ENCODE results near the gene FAM120A. TPM values are rescaled to one million over a fixed set of nuclear protein-coding genes. Genes with fewer than 3 reads are reported as not detected.
A peak's percentile ranks its signal among the peaks of the same experiment; 100 is the strongest.

Gene FAM120A
- total and polyA plus RNA-seq, 2 of the 13 experiments (the other 11 are each of a cell fraction or from before 2014, with no cell fraction given), result 41.3 to 44.4 TPM

DNA sequence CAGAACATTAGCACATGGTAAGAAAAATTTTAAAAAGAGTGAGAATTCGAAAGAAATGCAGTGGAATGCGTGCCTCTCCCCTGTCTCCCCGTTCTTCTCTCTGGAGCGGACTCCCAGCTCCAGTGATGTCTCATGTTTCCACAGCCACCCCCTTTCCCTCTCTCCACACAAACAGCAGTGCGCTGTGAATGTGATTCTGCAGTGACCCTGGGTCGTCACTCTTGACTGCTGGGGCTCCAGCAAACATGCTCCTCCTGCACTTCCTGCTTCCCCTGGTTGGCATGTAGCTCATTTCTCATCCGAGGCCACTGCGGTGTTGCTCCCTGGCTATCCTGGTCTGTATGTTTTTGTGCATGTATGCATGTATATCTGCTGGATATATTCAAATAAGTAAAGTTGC, 138.2 kb downstream of the FAM120A start (continued):
- TF ChIP-seq, protein P1, sequence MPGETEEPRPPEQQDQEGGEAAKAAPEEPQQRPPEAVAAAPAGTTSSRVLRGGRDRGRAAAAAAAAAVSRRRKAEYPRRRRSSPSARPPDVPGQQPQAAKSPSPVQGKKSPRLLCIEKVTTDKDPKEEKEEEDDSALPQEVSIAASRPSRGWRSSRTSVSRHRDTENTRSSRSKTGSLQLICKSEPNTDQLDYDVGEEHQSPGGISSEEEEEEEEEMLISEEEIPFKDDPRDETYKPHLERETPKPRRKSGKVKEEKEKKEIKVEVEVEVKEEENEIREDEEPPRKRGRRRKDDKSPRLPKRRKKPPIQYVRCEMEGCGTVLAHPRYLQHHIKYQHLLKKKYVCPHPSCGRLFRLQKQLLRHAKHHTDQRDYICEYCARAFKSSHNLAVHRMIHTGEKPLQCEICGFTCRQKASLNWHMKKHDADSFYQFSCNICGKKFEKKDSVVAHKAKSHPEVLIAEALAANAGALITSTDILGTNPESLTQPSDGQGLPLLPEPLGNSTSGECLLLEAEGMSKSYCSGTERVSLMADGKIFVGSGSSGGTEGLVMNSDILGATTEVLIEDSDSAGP (CRISPR knock-in tag; IDR thresholded peaks at IDR 0.05; ENCODE audit: borderline replicate concordance), result no peak
- TF ChIP-seq ZNF530 (CRISPR knock-in tag; IDR thresholded peaks at IDR 0.05; ENCODE audit: low read depth) (no peak), MEIS1 (CRISPR knock-in tag; IDR thresholded peaks at IDR 0.05; ENCODE audit: borderline replicate concordance) (no peak), ZNF296 (CRISPR knock-in tag; conservative IDR thresholded peaks at IDR 0.05) (no peak), ZNF629 (CRISPR knock-in tag; conservative IDR thresholded peaks at IDR 0.05) (no peak), GATAD2A (CRISPR knock-in tag; IDR thresholded peaks at IDR 0.05) (peak; percentile 82), SRSF4 (IDR thresholded peaks at IDR 0.05; ENCODE audit: low read depth, low read length, poor library complexity, severe bottlenecking) (no peak), ZNF550 (CRISPR knock-in tag; IDR thresholded peaks at IDR 0.05; ENCODE audit: borderline replicate concordance) (no peak), SUZ12 (IDR thresholded peaks at IDR 0.05; ENCODE audit: low read depth, low read length) (no peak), ZMYM4 (CRISPR knock-in tag; IDR thresholded peaks at IDR 0.05) (peak; percentile 43; the same call in 1 of the 2 replicates), ATRX (CRISPR knock-in tag; IDR thresholded peaks at IDR 0.05; ENCODE audit: borderline replicate concordance) (no peak), HOXA7 (CRISPR knock-in tag; IDR thresholded peaks at IDR 0.05) (no peak), NFIC (IDR thresholded peaks at IDR 0.05; ENCODE audit: low read length) (no peak), ZNF460 (CRISPR knock-in tag; IDR thresholded peaks at IDR 0.05; ENCODE audit: borderline replicate concordance) (no peak), ZNF607 (CRISPR knock-in tag; IDR thresholded peaks at IDR 0.05; ENCODE audit: borderline replicate concordance) (no peak)
- TF ChIP-seq, protein P2, sequence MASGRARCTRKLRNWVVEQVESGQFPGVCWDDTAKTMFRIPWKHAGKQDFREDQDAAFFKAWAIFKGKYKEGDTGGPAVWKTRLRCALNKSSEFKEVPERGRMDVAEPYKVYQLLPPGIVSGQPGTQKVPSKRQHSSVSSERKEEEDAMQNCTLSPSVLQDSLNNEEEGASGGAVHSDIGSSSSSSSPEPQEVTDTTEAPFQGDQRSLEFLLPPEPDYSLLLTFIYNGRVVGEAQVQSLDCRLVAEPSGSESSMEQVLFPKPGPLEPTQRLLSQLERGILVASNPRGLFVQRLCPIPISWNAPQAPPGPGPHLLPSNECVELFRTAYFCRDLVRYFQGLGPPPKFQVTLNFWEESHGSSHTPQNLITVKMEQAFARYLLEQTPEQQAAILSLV (CRISPR knock-in tag; IDR thresholded peaks at IDR 0.05; ENCODE audit: borderline replicate concordance), result no peak
- TF ChIP-seq, protein P3, sequence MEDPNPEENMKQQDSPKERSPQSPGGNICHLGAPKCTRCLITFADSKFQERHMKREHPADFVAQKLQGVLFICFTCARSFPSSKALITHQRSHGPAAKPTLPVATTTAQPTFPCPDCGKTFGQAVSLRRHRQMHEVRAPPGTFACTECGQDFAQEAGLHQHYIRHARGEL (CRISPR knock-in tag; IDR thresholded peaks at IDR 0.05), result no peak
- TF ChIP-seq, protein P4, sequence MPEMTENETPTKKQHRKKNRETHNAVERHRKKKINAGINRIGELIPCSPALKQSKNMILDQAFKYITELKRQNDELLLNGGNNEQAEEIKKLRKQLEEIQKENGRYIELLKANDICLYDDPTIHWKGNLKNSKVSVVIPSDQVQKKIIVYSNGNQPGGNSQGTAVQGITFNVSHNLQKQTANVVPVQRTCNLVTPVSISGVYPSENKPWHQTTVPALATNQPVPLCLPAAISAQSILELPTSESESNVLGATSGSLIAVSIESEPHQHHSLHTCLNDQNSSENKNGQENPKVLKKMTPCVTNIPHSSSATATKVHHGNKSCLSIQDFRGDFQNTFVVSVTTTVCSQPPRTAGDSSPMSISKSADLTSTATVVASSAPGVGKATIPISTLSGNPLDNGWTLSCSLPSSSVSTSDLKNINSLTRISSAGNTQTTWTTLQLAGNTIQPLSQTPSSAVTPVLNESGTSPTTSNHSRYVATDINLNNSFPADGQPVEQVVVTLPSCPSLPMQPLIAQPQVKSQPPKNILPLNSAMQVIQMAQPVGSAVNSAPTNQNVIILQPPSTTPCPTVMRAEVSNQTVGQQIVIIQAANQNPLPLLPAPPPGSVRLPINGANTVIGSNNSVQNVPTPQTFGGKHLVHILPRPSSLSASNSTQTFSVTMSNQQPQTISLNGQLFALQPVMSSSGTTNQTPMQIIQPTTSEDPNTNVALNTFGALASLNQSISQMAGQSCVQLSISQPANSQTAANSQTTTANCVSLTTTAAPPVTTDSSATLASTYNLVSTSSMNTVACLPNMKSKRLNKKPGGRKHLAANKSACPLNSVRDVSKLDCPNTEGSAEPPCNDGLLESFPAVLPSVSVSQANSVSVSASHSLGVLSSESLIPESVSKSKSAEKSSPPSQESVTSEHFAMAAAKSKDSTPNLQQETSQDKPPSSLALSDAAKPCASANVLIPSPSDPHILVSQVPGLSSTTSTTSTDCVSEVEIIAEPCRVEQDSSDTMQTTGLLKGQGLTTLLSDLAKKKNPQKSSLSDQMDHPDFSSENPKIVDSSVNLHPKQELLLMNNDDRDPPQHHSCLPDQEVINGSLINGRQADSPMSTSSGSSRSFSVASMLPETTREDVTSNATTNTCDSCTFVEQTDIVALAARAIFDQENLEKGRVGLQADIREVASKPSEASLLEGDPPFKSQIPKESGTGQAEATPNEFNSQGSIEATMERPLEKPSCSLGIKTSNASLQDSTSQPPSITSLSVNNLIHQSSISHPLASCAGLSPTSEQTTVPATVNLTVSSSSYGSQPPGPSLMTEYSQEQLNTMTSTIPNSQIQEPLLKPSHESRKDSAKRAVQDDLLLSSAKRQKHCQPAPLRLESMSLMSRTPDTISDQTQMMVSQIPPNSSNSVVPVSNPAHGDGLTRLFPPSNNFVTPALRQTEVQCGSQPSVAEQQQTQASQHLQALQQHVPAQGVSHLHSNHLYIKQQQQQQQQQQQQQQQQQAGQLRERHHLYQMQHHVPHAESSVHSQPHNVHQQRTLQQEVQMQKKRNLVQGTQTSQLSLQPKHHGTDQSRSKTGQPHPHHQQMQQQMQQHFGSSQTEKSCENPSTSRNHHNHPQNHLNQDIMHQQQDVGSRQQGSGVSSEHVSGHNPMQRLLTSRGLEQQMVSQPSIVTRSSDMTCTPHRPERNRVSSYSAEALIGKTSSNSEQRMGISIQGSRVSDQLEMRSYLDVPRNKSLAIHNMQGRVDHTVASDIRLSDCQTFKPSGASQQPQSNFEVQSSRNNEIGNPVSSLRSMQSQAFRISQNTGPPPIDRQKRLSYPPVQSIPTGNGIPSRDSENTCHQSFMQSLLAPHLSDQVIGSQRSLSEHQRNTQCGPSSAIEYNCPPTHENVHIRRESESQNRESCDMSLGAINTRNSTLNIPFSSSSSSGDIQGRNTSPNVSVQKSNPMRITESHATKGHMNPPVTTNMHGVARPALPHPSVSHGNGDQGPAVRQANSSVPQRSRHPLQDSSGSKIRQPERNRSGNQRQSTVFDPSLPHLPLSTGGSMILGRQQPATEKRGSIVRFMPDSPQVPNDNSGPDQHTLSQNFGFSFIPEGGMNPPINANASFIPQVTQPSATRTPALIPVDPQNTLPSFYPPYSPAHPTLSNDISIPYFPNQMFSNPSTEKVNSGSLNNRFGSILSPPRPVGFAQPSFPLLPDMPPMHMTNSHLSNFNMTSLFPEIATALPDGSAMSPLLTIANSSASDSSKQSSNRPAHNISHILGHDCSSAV (CRISPR knock-in tag; IDR thresholded peaks at IDR 0.05; ENCODE audit: borderline replicate concordance), result no peak

Data from HepG2 (cell line).